ENCODE results near the gene RIMS3.
"Not testable (repeated sequence)": the region's sequence is repeated elsewhere in the genome, so short reads cannot be mapped to it uniquely, and the experiment has no call there.

The RIMS3 gene

GRCh38 chr1:40633523-40633922 lies 32.0 kb downstream of the RIMS3 start:
- DNase-seq (ENCODE audit: low read depth, low spot score) = no peak

- DNase-seq (ENCODE audit: low read depth, low spot score) = peak; percentile 26
Observed at GRCh38 chr1:40630488-40631223, 34.8 kb downstream of the RIMS3 start.

GRCh38 chr1:40629546-40629945 lies 35.9 kb downstream of the RIMS3 start:
- DNase-seq (ENCODE audit: low read depth, low spot score) = not testable (repeated sequence)

- DNase-seq (ENCODE audit: low read depth, low spot score) = no peak
Observed at GRCh38 chr1:40628903-40629292, 36.6 kb downstream of the RIMS3 start.

GRCh38 chr1:40627987-40628902 lies 37.2 kb downstream of the RIMS3 start:
- DNase-seq (ENCODE audit: low read depth, low spot score) = no peak

GRCh38 chr1:40626383-40626770 lies 39.1 kb downstream of the RIMS3 start:
- DNase-seq (ENCODE audit: low read depth, low spot score) = no peak

- peak; percentile 50 for DNase-seq (ENCODE audit: low read depth, low spot score)
Observed at GRCh38 chr1:40625476-40626382, 39.8 kb downstream of the RIMS3 start.

- peak; percentile 41 for DNase-seq (ENCODE audit: low read depth, low spot score)
Observed at GRCh38 chr1:40625076-40625475, 40.4 kb downstream of the RIMS3 start.

GRCh38 chr1:40622936-40623629 lies 42.4 kb downstream of the RIMS3 start:
- peak; percentile 17 for DNase-seq (ENCODE audit: low read depth, low spot score)

GRCh38 chr1:40621821-40622450 lies 43.5 kb downstream of the RIMS3 start:
- DNase-seq (ENCODE audit: low read depth, low spot score) = no peak

- no peak for DNase-seq (ENCODE audit: low read depth, low spot score)
Observed at GRCh38 chr1:40620586-40621210, 44.8 kb downstream of the RIMS3 start.

GRCh38 chr1:40620150-40620549 lies 45.3 kb downstream of the RIMS3 start:
- DNase-seq (ENCODE audit: low read depth, low spot score) = no peak

GRCh38 chr1:40618108-40618507 lies 47.4 kb downstream of the RIMS3 start:
- DNase-seq (ENCODE audit: low read depth, low spot score) = no peak

GRCh38 chr1:40612345-40612831 lies 53.1 kb downstream of the RIMS3 start:
- DNase-seq (ENCODE audit: low read depth, low spot score) = peak; percentile 84

- DNase-seq (ENCODE audit: low read depth, low spot score) = no peak
Observed at GRCh38 chr1:40610156-40610555, 55.3 kb downstream of the RIMS3 start.

- DNase-seq (ENCODE audit: low read depth, low spot score) = no peak
Observed at GRCh38 chr1:40607921-40608320, 57.6 kb downstream of the RIMS3 start.

GRCh38 chr1:40606978-40607377 lies 58.5 kb downstream of the RIMS3 start:
- no peak for DNase-seq (ENCODE audit: low read depth, low spot score)

- no peak for DNase-seq (ENCODE audit: low read depth, low spot score)
Observed at GRCh38 chr1:40606194-40606593, 59.3 kb downstream of the RIMS3 start.

GRCh38 chr1:40599926-40600325 lies 65.6 kb downstream of the RIMS3 start:
- no peak for DNase-seq (ENCODE audit: low read depth, low spot score)

GRCh38 chr1:40595623-40596022 lies 69.9 kb downstream of the RIMS3 start:
- DNase-seq (ENCODE audit: low read depth, low spot score) = no peak
